Measurements from ENCODE around the gene EDEM3.

DNA sequence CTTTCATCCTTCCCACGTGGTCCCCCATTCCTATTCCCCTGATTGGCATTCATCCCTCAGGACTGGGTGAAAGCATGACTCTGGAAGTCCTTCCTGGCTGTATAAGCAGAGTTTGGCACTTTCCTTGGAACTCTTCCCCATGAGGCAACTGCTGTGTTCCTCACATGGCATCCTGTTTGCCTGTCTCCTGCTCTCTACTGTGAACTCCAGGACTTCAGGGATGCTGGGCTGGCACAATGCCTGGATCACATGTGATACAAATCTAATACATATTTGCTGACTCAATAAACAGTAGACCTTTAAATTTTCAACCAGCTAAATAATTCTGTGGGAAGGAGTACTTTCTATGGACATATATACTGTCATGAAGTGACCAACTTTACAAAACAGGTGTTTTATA lies 46.8 kb upstream of the EDEM3 start:
- TF ChIP-seq, protein P1, sequence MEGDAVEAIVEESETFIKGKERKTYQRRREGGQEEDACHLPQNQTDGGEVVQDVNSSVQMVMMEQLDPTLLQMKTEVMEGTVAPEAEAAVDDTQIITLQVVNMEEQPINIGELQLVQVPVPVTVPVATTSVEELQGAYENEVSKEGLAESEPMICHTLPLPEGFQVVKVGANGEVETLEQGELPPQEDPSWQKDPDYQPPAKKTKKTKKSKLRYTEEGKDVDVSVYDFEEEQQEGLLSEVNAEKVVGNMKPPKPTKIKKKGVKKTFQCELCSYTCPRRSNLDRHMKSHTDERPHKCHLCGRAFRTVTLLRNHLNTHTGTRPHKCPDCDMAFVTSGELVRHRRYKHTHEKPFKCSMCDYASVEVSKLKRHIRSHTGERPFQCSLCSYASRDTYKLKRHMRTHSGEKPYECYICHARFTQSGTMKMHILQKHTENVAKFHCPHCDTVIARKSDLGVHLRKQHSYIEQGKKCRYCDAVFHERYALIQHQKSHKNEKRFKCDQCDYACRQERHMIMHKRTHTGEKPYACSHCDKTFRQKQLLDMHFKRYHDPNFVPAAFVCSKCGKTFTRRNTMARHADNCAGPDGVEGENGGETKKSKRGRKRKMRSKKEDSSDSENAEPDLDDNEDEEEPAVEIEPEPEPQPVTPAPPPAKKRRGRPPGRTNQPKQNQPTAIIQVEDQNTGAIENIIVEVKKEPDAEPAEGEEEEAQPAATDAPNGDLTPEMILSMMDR (IDR thresholded peaks at IDR 0.05; ENCODE audit: insufficient read depth, low read length): no peak
- TF ChIP-seq GABPA (IDR thresholded peaks at IDR 0.05; ENCODE audit: low read depth) (no peak), SPI1 (IDR thresholded peaks at IDR 0.05; ENCODE audit: borderline replicate concordance, low read depth) (no peak), POLR2AphosphoS5 (IDR thresholded peaks at IDR 0.05; ENCODE audit: low read depth) (no peak)
- TF ChIP-seq, protein P2, sequence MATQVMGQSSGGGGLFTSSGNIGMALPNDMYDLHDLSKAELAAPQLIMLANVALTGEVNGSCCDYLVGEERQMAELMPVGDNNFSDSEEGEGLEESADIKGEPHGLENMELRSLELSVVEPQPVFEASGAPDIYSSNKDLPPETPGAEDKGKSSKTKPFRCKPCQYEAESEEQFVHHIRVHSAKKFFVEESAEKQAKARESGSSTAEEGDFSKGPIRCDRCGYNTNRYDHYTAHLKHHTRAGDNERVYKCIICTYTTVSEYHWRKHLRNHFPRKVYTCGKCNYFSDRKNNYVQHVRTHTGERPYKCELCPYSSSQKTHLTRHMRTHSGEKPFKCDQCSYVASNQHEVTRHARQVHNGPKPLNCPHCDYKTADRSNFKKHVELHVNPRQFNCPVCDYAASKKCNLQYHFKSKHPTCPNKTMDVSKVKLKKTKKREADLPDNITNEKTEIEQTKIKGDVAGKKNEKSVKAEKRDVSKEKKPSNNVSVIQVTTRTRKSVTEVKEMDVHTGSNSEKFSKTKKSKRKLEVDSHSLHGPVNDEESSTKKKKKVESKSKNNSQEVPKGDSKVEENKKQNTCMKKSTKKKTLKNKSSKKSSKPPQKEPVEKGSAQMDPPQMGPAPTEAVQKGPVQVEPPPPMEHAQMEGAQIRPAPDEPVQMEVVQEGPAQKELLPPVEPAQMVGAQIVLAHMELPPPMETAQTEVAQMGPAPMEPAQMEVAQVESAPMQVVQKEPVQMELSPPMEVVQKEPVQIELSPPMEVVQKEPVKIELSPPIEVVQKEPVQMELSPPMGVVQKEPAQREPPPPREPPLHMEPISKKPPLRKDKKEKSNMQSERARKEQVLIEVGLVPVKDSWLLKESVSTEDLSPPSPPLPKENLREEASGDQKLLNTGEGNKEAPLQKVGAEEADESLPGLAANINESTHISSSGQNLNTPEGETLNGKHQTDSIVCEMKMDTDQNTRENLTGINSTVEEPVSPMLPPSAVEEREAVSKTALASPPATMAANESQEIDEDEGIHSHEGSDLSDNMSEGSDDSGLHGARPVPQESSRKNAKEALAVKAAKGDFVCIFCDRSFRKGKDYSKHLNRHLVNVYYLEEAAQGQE (IDR thresholded peaks at IDR 0.05; ENCODE audit: insufficient replicate concordance, low read depth): no peak
